HG02938 (cell line): Measurements from ENCODE around the gene BCAT1.
"Not testable (repeated sequence)": the region's sequence is repeated elsewhere in the genome, so short reads cannot be mapped to it uniquely, and the experiment has no call there.

Experiments
- ATAC-seq: cut with Tn5 transposase; IDR thresholded peaks from one replicate; pipeline ENCODE4 v1.9.1; 2021; ENCODE audit warnings: mild to moderate bottlenecking, moderate library complexity; ENCODE audit not compliant: unreplicated experiment

Gene BCAT1

GRCh38 chr12:24820872-24821271 lies 128.0 kb downstream of the BCAT1 start:
- no peak for ATAC-seq

DNA sequence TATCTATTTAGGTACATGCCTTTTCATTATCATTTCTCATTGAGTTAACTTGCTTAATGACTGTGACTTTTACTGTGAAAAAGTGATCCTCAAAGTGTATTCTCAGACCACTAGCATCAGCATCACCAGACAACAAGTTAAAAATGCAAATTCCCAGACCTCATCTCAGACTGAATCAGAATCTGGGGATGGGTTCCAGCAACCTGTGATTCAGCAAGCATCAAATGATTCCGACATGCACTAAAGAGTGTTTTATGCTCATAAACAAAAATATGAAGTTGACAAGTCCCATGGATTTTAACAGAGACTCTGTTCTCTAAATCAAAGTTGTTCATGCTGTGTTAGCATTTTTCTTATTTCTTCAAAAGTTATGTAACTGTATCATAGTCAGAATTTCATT lies 130.6 kb downstream of the BCAT1 start:
- ATAC-seq = no peak

DNA sequence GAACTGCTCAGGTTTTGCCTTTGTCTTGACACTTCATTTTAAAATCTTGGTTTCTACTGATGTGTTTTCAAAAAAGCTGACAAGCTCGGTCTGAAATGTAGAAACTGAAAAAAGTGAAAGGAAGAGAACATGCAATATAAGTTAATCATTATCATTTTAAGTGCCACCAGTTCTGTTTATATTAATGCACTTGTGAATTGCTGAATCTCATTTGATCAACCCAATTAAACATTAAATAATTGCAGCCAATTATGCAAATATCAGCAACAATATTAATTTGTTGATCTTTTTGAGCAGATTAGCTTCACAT lies 133.8 kb downstream of the BCAT1 start:
- peak; percentile 30 for ATAC-seq

- peak; percentile 89 for ATAC-seq
These were observed 134.4 kb downstream of the BCAT1 start for GRCh38 chr12:24814379-24815113.

DNA sequence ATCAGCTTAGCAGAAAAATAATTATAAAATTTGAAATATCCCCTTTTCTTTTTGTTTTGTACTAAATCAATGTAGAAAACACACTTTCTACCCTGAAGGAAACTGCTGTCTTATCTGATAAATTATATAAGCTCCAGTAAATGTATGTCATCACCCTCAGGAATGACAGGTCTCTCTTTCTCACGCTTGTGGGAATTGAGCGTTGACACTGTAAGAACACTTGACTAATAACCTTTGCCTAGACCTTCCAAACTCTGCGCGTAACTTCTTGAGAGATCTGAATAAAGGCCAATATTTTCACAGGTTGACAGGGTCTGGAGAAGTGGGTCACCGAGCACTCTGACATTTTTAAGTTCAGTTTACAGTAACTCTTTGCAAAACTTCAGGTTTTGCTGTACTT lies 138.5 kb downstream of the BCAT1 start:
- ATAC-seq = no peak

- not testable (repeated sequence) for ATAC-seq
These were observed 139.6 kb downstream of the BCAT1 start for GRCh38 chr12:24809306-24809705.

DNA sequence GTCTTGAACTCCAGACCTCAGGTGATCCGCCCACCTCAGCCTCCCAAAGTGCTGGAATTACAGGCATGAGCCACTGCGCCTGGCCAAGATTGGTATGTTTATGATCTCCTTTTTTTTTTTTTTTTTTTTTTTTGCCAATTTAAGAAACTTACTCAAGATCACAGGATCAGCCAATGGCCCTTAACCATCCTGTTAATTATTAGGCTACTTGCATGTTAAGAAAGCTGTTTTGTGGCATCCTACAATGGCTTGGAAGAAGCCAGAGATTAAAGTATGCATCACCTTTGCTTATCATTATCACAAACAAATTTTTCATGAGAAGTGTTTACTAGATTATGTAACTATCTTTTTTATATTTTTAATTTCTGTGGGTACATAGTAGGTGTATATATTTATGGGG lies 140.2 kb downstream of the BCAT1 start:
- no peak for ATAC-seq

- ATAC-seq = no peak
These were observed 142.5 kb downstream of the BCAT1 start for GRCh38 chr12:24806386-24806785.

GRCh38 chr12:24803430-24804245 lies 145.3 kb downstream of the BCAT1 start:
- no peak for ATAC-seq

- peak; percentile 90 for ATAC-seq
These were observed 150.6 kb downstream of the BCAT1 start for GRCh38 chr12:24798335-24798734.

GRCh38 chr12:24797901-24798300 lies 151.0 kb downstream of the BCAT1 start:
- peak; percentile 15 for ATAC-seq

- no peak for ATAC-seq
These were observed 152.0 kb downstream of the BCAT1 start for GRCh38 chr12:24796876-24797275.

- no peak for ATAC-seq
These were observed 153.1 kb downstream of the BCAT1 start for GRCh38 chr12:24795699-24796347.

DNA sequence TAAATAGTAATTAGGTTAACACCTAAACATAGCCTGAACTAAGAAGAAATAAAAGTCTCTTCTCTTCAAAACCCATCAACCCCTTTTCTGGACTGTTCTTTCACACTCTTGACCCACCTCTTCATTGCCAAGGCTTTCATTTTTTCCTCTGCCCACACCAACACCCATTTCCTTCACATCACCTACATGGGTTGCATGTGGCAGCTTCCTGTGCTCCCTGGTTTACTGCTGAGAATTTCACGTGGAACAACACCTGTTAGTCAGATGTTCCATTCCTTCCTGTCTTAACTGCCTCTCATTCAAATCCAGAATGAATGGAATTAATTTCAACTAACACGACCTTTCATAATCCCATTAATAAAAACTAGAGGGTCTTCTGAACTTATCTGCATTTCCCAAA lies 157.3 kb downstream of the BCAT1 start:
- ATAC-seq = no peak

- no peak for ATAC-seq
These were observed 160.0 kb downstream of the BCAT1 start for GRCh38 chr12:24788886-24789285.

GRCh38 chr12:24780697-24781368 lies 168.1 kb downstream of the BCAT1 start:
- no peak for ATAC-seq

DNA sequence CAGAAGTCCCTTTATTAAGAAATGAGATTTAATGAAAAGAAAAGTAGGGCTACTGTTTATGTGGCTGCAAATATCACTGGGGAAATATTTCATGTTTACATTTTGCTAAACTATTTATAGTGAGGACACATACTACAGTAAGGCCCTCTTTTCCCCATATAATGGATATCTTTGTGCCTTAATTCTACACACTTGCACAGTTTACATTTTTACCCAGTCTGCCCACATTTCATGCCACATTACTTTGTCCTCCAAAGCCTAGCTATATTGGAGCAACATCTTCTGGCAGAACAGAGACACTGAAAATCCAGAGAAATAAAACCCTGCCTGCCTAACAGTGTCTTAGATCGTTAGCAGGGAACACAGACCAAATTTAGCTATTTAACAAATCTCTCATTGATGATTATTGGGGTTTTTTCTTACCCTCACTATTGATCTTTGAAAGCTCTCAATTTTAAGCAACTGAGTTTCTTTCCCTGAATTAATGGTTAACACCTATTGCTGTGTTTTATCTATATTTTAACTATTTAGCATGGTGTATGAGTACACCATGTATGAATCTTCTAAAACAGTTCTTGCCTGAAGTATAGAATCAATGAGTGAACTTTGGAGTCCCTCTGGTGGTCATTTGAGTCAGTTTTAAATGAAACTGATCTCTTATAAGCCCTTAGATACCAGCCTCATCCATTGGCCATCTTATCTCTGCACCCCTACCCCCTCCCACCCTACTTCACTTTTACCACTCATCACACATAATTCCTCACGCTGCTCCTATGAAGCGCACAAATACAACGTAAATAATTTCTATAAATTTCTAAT lies 170.2 kb downstream of the BCAT1 start:
- peak; percentile 68 for ATAC-seq

DNA sequence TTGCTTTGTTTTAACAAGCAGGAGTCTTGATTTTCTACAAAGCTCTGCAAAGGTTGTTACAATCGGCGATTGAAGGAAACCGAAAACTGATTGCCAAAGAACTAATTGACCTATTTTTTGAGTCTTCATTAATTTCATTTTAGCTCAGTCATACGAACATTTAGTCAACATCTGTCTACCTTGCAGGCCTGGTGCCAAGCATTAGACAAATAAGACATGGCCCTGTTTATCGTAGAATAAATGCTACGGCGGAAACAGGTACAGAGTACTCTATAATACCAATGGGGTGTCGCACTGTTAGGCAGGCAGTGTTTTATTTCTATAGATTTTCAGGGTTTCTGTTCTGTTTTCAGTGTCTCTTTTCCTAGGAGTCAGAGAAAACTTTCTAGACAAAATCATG lies 171.5 kb downstream of the BCAT1 start:
- no peak for ATAC-seq

DNA sequence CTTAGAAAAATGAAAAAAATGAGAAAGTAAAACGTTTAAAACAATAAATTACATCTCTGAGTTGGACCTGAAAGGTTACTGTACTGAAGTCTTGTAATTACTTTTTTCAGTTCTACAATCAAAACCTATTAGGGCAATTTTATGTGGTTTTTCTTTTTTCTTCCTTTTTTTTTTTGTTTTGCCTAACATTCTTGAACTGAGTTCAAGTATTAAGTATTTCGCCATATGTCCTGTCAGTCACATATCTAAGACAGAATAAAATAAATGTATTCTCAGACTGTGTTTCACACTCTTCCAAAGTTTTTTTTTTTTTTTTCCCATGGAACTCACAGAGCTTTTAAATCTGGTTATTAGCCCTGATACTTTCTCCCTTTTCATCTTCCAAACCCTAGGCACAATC lies 172.0 kb downstream of the BCAT1 start:
- no peak for ATAC-seq

DNA sequence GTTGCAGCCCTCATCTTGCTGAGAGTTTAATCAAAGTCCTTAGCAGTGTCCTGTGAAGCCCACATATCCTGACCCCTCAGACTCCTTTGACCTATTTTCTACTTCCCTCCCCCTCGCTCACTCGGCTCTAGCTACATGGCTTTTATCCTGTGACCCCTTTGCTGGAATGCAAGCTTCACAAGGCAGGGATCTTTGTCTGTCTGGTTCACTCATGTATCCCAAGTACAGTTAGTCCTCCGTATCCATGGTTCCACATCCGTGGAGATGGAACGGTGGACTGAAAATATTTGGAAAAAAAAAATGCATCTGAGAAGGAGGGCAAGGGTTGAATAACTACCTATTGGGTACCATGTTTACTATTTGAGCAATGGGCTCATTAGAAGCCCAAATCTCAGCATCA lies 173.8 kb downstream of the BCAT1 start:
- ATAC-seq = no peak

DNA sequence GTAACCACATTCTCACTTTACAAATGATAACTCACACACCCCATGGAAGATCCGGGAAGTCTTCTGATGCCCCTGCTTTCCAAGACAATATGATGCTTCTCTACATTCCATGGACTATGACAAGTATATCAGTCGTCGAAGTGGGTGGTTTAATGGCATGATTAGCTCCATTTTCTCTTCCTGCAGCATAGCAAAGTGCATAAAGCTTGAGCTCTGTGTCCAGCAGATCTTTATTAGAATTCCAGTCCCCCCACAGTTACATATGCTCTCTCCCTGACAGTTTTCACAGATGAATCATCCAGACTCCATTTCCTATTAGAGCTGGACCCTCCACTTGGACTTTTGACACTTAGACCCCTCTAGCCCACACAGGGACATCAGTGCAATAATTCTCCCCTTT lies 174.9 kb downstream of the BCAT1 start:
- no peak for ATAC-seq
